Ishikawa (cell line): ENCODE measurements around the gene ITIH3.
A peak's percentile ranks its signal among the peaks of the same experiment; 100 is the strongest.

Experiments used
- CEBPB ChIP-seq: IDR thresholded peaks from 2 replicates; pipeline ENCODE4 v1.6.1; 2012
- CREB1 ChIP-seq: IDR thresholded peaks from 2 replicates; pipeline ENCODE4 v1.6.1; 2012; ENCODE audit warnings: low read depth
- EGR1 ChIP-seq: IDR thresholded peaks from 2 replicates; pipeline ENCODE4 v1.6.1; 2012
- EP300 ChIP-seq: IDR thresholded peaks from 2 replicates; pipeline ENCODE4 v1.6.1; 2012; ENCODE audit warnings: borderline replicate concordance
- FOXM1 ChIP-seq: IDR thresholded peaks from 2 replicates; pipeline ENCODE4 v1.6.1; 2012; ENCODE audit warnings: low read depth, borderline replicate concordance
- NFIC ChIP-seq: IDR thresholded peaks from 2 replicates; pipeline ENCODE4 v1.6.1; 2012
- RAD21 ChIP-seq: IDR thresholded peaks from 2 replicates; pipeline ENCODE4 v1.6.1; 2012; ENCODE audit warnings: low read depth
- TAF1 ChIP-seq: IDR thresholded peaks from 2 replicates; pipeline ENCODE4 v1.6.1; 2012; ENCODE audit warnings: low read depth, mild to moderate bottlenecking
- TCF12 ChIP-seq: IDR thresholded peaks from 2 replicates; pipeline ENCODE4 v1.6.1; 2012; ENCODE audit warnings: low read depth
- TEAD4 ChIP-seq: IDR thresholded peaks from 2 replicates; pipeline ENCODE4 v1.6.1; 2012
- YY1 ChIP-seq: IDR thresholded peaks from 2 replicates; pipeline ENCODE4 v1.6.1; 2012; ENCODE audit warnings: low read depth
- ZBTB7A ChIP-seq: IDR thresholded peaks from 2 replicates; pipeline ENCODE4 v1.6.1; 2012; ENCODE audit warnings: low read depth
- TF ChIP-seq, protein P1 (sequence below): IDR thresholded peaks from 2 replicates; pipeline ENCODE4 v1.6.1; 2012
- TF ChIP-seq, protein P2 (sequence below): IDR thresholded peaks from 2 replicates; pipeline ENCODE4 v1.6.1; 2012; ENCODE audit warnings: low read depth, mild to moderate bottlenecking
- TF ChIP-seq, protein P3 (sequence below): IDR thresholded peaks from 2 replicates; pipeline ENCODE4 v1.6.1; 2012

Gene ITIH3

DNA sequence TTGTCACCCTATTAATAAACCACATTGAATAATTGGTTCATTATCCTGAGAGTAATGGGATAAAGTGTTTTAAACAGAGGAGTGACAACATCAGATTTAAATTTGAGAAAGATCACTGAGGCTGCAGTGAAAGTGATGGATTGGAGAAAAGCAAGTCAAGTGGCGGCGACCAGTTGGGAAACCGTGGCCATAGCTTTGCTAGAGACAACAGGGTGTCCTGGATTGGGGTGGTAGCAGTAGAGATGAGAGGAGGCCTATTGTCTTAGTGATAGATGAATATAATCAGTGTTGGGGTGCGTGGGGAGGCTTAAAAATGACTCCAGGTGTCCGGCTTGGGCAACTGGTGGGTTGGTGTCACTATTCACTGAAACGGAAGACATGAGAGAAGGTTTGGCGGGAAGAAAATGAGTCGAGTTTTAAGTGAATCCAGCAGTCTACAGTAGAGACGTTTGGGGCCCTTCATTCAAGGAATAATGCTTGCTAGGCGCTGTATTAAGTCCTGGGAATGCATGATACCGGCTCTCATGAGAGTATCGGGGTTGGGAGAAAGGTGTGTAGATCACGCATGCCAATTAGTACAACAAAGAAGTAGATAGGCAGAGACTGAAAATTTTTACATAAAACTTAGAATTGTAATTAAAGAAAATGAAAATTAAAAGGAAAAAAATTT is 24.7 kb upstream of the ITIH3 start:
- TF ChIP-seq, protein P1, sequence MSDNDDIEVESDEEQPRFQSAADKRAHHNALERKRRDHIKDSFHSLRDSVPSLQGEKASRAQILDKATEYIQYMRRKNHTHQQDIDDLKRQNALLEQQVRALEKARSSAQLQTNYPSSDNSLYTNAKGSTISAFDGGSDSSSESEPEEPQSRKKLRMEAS, result no peak
- no peak for TF ChIP-seq YY1
- no peak for TF ChIP-seq TEAD4
- no peak for TF ChIP-seq TAF1
- no peak for TF ChIP-seq CEBPB
- no peak for TF ChIP-seq EP300

DNA sequence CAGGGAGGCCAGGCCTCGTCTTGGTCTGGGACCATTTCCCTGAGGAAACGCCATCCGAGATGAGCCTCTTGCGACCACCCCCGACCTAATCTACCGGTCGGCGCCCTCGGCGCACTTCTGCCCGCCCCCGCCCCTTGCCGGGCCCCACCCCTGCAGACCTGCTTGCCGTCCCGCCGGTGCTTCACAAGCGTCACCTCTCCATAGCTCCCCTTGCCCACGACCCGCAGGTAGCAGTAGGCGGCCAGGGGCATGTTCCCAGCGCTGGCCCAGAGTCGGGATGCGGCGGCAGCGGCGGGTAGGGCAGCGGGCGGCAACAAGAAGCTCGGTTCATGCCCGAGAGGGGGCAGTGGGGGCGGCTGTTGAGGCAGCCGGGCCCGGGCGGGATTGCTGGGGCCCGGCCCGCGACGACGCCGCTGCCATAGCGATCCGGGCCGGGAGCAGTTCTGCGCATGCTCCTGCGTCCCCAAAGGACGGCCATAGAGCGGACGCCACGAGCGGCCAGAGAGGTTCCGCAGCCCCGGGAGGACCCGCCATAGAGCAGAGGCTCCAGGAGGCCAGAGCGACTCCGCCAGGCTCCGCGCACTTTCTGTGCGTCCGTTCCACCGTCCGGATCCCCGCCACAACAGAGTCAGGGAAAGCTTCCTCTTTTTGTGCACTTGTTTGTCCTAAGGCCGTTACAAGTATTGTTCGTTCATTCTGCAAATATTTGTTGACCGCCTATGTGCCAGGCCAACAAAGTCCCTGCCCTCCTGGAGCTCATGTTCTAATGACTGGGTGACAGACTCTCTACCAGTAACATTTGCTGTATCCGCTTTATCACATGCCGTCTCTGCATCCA is 23.9 kb upstream of the ITIH3 start, which contains the start of gene NEK4:
Gene NEK4 (minus strand): TSS at position 445 of the 838 bp plus-strand sequence. CDS start 194 bp downstream, at position 251.
- TF ChIP-seq FOXM1, result no peak
- TF ChIP-seq RAD21, result no peak
- no peak for TF ChIP-seq EGR1
- TF ChIP-seq CEBPB, result no peak
- TF ChIP-seq, protein P1, result peak; percentile 63
- TF ChIP-seq ZBTB7A, result peak; percentile 3; the same call in 1 of the 2 replicates
- TF ChIP-seq NFIC, result no peak
- no peak for TF ChIP-seq TEAD4
- TF ChIP-seq EP300, result no peak
- TF ChIP-seq, protein P2, sequence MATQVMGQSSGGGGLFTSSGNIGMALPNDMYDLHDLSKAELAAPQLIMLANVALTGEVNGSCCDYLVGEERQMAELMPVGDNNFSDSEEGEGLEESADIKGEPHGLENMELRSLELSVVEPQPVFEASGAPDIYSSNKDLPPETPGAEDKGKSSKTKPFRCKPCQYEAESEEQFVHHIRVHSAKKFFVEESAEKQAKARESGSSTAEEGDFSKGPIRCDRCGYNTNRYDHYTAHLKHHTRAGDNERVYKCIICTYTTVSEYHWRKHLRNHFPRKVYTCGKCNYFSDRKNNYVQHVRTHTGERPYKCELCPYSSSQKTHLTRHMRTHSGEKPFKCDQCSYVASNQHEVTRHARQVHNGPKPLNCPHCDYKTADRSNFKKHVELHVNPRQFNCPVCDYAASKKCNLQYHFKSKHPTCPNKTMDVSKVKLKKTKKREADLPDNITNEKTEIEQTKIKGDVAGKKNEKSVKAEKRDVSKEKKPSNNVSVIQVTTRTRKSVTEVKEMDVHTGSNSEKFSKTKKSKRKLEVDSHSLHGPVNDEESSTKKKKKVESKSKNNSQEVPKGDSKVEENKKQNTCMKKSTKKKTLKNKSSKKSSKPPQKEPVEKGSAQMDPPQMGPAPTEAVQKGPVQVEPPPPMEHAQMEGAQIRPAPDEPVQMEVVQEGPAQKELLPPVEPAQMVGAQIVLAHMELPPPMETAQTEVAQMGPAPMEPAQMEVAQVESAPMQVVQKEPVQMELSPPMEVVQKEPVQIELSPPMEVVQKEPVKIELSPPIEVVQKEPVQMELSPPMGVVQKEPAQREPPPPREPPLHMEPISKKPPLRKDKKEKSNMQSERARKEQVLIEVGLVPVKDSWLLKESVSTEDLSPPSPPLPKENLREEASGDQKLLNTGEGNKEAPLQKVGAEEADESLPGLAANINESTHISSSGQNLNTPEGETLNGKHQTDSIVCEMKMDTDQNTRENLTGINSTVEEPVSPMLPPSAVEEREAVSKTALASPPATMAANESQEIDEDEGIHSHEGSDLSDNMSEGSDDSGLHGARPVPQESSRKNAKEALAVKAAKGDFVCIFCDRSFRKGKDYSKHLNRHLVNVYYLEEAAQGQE, result no peak
- TF ChIP-seq CREB1, result peak; percentile 32; the same call in 1 of the 2 replicates
- TF ChIP-seq TCF12, result 0 out of 2 replicates have a peak, but pooled peaks have one; percentile 35
- TF ChIP-seq, protein P3, sequence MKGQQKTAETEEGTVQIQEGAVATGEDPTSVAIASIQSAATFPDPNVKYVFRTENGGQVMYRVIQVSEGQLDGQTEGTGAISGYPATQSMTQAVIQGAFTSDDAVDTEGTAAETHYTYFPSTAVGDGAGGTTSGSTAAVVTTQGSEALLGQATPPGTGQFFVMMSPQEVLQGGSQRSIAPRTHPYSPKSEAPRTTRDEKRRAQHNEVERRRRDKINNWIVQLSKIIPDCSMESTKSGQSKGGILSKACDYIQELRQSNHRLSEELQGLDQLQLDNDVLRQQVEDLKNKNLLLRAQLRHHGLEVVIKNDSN, result no peak
- peak; percentile 97 for TF ChIP-seq TAF1
- TF ChIP-seq YY1, result peak; percentile 79; the same call in 1 of the 2 replicates

DNA sequence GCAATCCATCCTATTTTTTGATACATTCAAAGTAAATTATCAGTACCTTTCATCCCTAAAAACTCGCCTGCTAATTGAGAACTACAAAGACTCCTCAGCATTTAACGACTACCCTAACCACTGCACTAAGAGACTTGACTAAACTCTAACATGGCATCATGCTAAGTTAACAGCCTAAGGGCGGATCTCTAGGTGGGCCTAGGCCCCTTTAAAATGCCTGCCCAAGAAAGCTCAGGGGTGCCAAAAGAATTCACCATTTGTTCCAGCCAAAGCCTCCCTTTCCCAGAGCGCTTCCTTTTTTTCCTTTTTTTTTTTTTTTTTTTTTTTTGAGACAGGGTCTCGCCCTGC is 23.3 kb upstream of the ITIH3 start:
- TF ChIP-seq, protein P1, result no peak
- no peak for TF ChIP-seq CREB1
- no peak for TF ChIP-seq EGR1
- no peak for TF ChIP-seq FOXM1
- TF ChIP-seq YY1, result no peak
- TF ChIP-seq, protein P2, result no peak
- TF ChIP-seq EP300, result no peak
- TF ChIP-seq ZBTB7A, result no peak
- no peak for TF ChIP-seq TCF12
- no peak for TF ChIP-seq NFIC
- TF ChIP-seq RAD21, result no peak
- TF ChIP-seq, protein P3, result no peak
- TF ChIP-seq TEAD4, result no peak
- no peak for TF ChIP-seq TAF1
- TF ChIP-seq CEBPB, result no peak

DNA sequence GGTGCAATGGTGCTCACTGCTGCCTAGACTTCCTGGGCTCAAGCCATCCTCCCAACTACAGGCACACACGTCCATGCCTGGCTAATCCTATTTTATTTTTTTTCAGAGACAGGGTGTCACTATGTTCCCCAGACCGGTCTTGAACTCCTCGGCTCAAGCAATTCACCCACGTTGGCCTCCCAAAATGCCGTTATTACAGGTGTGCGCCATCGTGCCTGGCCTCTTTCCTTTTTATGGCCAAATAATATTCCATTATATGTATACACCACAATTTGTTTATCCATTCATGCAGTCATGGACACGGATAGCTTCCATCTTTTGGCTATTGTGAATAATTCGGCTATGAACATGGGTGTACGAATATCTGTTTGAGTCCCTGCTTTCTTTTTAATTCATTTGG is 22.9 kb upstream of the ITIH3 start:
- TF ChIP-seq FOXM1, result no peak
- no peak for TF ChIP-seq EP300
- TF ChIP-seq, protein P2, result no peak
- TF ChIP-seq TEAD4, result no peak
- TF ChIP-seq, protein P1, result no peak
- no peak for TF ChIP-seq RAD21
- TF ChIP-seq YY1, result no peak
- no peak for TF ChIP-seq EGR1
- no peak for TF ChIP-seq CEBPB
- TF ChIP-seq CREB1, result no peak
- no peak for TF ChIP-seq TCF12
- no peak for TF ChIP-seq ZBTB7A
- TF ChIP-seq TAF1, result no peak
- TF ChIP-seq NFIC, result no peak
- TF ChIP-seq, protein P3, result no peak
